ENCODE measurements around the gene ADGRV1.
"Not testable (repeated sequence)": the region's sequence is repeated elsewhere in the genome, so short reads cannot be mapped to it uniquely, and the experiment has no call there.

ADGRV1 gene

DNA sequence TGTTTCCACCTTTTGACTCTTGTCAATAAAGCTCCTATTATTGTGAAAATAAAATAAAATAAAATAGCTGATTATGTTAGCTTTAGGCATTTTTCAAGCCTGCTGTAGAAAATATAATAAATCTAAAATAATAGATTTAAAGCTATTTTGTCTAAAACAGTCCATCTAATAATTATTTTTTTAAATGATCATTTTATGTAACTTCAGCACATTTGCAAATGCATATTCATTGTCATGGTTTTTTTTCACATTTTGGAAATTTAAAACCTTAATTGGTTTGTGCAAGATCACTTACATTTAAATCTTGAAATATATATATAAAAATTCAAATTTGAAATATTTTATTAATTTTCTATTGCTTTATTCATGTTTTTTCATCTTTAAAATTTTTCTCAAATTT lies 159.8 kb downstream of the ADGRV1 start:
- no peaks in the 10 kb centered on the region for H3K27me3 ChIP-seq (ENCODE audit: control insufficient read depth, insufficient read depth, low read length)
- no peaks in the 10 kb centered on the region for H3K36me3 ChIP-seq (ENCODE audit: control insufficient read depth, insufficient read depth, low read length)
- H3K9me3 ChIP-seq (ENCODE audit: control insufficient read depth, low read length) = no peaks in the 10 kb centered on the region
- H3K4me1 ChIP-seq (ENCODE audit: control insufficient read depth, insufficient read depth, low read length) = no peaks in the 10 kb centered on the region
- no peak overlapping the region for H3K4me3 ChIP-seq (ENCODE audit: low read length)
- no peak overlapping the region for H3K9ac ChIP-seq (ENCODE audit: low read length)

DNA sequence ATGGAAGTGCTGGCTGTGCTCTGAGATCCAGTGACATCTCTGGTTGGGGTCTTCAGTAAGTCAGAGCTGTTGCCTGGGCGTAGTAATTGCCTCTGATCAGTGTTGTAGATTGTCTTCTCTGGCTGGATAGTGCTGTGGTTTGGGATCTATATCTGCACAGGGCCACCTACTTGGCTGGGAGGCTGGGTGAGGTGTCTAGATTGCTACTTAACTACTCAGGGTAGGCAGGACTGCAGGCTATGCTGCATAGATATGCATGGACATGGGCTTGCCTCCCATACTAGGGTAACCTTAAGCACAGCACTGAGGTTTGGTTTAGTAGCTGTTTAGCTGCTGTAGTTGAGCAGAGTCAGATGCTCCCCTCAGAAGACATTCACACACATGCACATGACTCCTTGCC lies 181.0 kb downstream of the ADGRV1 start:
- H3K4me3 ChIP-seq (ENCODE audit: low read length) = no peak overlapping the region
- no peaks in the 10 kb centered on the region for H3K36me3 ChIP-seq (ENCODE audit: control insufficient read depth, insufficient read depth, low read length)
- no peak overlapping the region for H3K9ac ChIP-seq (ENCODE audit: low read length)
- H3K27me3 ChIP-seq (ENCODE audit: control insufficient read depth, insufficient read depth, low read length) = no peaks in the 10 kb centered on the region
- no peaks in the 10 kb centered on the region for H3K4me1 ChIP-seq (ENCODE audit: control insufficient read depth, insufficient read depth, low read length)
- H3K9me3 ChIP-seq (ENCODE audit: control insufficient read depth, low read length) = no peaks in the 10 kb centered on the region

DNA sequence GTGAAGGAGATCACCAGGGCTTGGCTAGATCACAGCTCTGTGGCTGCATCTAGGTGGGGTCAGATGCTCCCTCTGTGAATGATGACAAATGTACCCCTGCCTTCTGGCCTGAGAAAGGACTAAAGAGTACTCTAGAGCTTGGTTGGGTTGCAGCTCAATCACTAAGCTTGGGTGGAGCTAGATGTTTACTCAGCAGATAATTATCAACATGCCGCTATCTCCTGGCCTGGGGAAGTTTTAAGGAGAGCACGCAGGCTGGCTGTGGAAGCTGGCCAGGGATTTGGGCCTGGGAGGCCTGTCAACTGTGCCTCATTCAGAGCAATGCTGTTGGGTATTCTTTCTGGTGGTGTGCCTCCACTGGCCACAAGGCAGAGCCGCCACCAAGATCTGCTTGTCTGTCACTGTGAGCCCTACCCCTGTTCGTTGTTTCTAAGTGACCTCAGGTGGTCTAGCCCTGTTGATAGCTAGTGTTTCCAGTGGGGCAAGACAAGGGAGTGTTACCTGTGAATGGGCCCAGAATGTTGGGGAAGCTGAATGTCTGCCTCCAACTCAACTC lies 181.7 kb downstream of the ADGRV1 start:
- Histone ChIP-seq H3K9ac (ENCODE audit: low read length) (no peak overlapping the region), H3K4me1 (ENCODE audit: control insufficient read depth, insufficient read depth, low read length) (no peaks in the 10 kb centered on the region), H3K36me3 (ENCODE audit: control insufficient read depth, insufficient read depth, low read length) (no peaks in the 10 kb centered on the region), H3K9me3 (ENCODE audit: control insufficient read depth, low read length) (no peaks in the 10 kb centered on the region), H3K4me3 (ENCODE audit: low read length) (no peak overlapping the region), H3K27me3 (ENCODE audit: control insufficient read depth, insufficient read depth, low read length) (no peaks in the 10 kb centered on the region)

DNA sequence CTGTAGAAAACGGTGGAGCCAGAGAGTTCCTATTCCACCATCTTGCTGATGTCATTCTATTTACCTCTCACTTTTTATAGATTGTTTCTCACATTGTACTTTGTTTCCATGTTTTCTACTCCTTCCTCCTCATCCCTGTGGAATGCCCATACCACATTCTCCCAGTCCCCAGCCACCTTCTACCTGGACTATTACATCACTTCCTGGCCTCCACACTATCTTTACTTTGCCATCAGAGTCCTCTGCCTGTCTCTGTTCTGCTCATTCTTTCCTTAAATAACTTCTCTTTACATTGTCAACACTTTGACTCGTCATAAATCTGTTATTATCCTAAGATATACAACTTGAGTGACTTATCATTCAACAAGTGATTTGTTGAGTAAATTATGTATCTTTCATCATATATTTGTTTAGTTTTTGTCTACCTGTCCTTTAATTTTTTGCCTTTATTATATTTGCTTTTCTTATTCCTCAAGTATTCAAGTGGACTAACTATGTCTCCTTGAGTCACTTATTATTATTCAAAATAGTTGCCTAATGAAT lies 182.5 kb downstream of the ADGRV1 start:
- Histone ChIP-seq H3K4me1 (ENCODE audit: control insufficient read depth, insufficient read depth, low read length) (no peaks in the 10 kb centered on the region), H3K9me3 (ENCODE audit: control insufficient read depth, low read length) (no peaks in the 10 kb centered on the region), H3K27me3 (ENCODE audit: control insufficient read depth, insufficient read depth, low read length) (no peaks in the 10 kb centered on the region), H3K4me3 (ENCODE audit: low read length) (no peak overlapping the region), H3K9ac (ENCODE audit: low read length) (no peak overlapping the region), H3K36me3 (ENCODE audit: control insufficient read depth, insufficient read depth, low read length) (no peaks in the 10 kb centered on the region)

DNA sequence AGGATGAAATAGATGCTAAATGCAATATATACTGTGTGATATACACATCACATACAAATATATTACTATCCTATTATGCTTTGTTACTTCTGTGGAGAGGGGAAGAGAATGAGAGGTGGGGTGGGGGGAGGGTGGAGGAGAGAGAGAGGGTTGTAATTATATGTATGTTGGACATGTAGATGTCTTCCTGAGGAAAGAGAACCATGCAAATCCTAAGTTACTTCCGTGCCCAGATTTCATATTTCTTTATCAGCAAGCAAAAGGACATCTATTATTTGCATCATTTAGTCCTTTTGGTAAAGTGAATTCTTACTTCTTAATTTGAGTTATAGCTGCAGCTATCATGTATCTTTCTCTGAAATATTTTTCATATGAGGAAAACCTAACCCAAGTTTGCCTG lies 187.5 kb downstream of the ADGRV1 start:
- no peak overlapping the region for H3K4me3 ChIP-seq (ENCODE audit: low read length)
- no peaks in the 10 kb centered on the region for H3K9me3 ChIP-seq (ENCODE audit: control insufficient read depth, low read length)
- H3K27me3 ChIP-seq (ENCODE audit: control insufficient read depth, insufficient read depth, low read length) = no peaks in the 10 kb centered on the region
- H3K4me1 ChIP-seq (ENCODE audit: control insufficient read depth, insufficient read depth, low read length) = no peaks in the 10 kb centered on the region
- H3K36me3 ChIP-seq (ENCODE audit: control insufficient read depth, insufficient read depth, low read length) = no peaks in the 10 kb centered on the region
- no peak overlapping the region for H3K9ac ChIP-seq (ENCODE audit: low read length)

DNA sequence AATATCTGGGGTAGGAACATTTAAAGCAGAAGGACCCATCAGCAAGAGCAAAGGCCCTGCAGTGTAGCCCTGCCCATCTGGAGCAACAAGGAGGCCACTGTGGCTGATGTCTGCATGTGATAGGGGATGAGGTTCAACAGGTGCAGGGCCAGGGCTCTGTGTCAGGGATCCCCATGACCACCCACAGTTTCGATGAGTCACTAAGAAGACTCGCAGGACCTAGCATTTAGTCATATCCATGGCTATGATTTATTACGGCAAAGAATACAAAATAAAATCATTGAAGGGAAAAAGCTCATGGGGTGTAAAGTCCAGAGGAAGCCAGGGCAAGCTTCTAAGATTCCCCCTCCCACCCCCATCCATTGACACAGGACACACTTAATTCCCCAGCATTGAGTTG lies 188.6 kb downstream of the ADGRV1 start:
- no peaks in the 10 kb centered on the region for H3K9me3 ChIP-seq (ENCODE audit: control insufficient read depth, low read length)
- no peaks in the 10 kb centered on the region for H3K4me1 ChIP-seq (ENCODE audit: control insufficient read depth, insufficient read depth, low read length)
- no peaks in the 10 kb centered on the region for H3K36me3 ChIP-seq (ENCODE audit: control insufficient read depth, insufficient read depth, low read length)
- no peak overlapping the region for H3K9ac ChIP-seq (ENCODE audit: low read length)
- no peaks in the 10 kb centered on the region for H3K27me3 ChIP-seq (ENCODE audit: control insufficient read depth, insufficient read depth, low read length)
- H3K4me3 ChIP-seq (ENCODE audit: low read length) = no peak overlapping the region

DNA sequence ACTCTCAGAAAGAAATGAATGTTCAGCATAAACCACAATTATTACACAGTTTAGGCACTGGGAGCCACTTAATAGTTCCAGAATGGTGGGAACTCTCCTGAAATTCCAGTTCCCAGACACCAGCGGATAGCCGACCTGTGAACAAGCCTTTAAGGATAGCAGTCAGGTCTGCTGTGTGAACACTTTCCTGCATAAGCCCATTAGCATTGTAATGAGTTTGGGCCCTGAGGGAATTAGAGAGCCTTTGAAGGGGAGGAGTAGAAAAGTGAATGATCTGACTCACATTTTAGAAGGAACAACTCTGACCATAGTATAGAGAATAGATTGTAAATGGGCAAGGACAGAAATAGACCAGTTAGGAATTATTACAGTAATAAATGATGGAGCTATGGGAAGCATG lies 189.1 kb downstream of the ADGRV1 start:
- Histone ChIP-seq H3K4me3 (ENCODE audit: low read length) (no peak overlapping the region), H3K9ac (ENCODE audit: low read length) (no peak overlapping the region), H3K36me3 (ENCODE audit: control insufficient read depth, insufficient read depth, low read length) (no peaks in the 10 kb centered on the region), H3K9me3 (ENCODE audit: control insufficient read depth, low read length) (no peaks in the 10 kb centered on the region), H3K27me3 (ENCODE audit: control insufficient read depth, insufficient read depth, low read length) (no peaks in the 10 kb centered on the region), H3K4me1 (ENCODE audit: control insufficient read depth, insufficient read depth, low read length) (no peaks in the 10 kb centered on the region)

DNA sequence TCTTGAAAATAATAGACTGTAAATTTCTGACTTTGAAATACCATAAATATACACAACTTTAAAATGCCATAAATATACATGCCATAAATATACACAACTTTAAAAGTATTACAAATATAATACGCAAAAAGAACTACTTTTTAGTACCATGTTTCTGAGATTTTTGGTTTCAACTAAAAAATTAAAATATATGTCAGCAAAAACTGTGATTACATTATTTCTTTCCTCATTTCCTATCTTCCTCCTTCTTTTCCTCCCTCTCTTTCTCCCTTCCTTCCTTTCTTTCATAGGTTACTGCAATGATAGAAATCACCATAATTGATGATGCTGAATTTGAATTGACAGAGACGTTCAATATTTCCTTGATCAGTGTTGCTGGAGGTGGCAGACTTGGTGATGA lies 200.5 kb downstream of the ADGRV1 start:
- Histone ChIP-seq H3K9me3 (ENCODE audit: control insufficient read depth, low read length) (no peaks in the 10 kb centered on the region), H3K9ac (ENCODE audit: low read length) (no peak overlapping the region), H3K4me3 (ENCODE audit: low read length) (no peak overlapping the region), H3K4me1 (ENCODE audit: control insufficient read depth, insufficient read depth, low read length) (no peaks in the 10 kb centered on the region), H3K27me3 (ENCODE audit: control insufficient read depth, insufficient read depth, low read length) (no peaks in the 10 kb centered on the region), H3K36me3 (ENCODE audit: control insufficient read depth, insufficient read depth, low read length) (no peaks in the 10 kb centered on the region)

DNA sequence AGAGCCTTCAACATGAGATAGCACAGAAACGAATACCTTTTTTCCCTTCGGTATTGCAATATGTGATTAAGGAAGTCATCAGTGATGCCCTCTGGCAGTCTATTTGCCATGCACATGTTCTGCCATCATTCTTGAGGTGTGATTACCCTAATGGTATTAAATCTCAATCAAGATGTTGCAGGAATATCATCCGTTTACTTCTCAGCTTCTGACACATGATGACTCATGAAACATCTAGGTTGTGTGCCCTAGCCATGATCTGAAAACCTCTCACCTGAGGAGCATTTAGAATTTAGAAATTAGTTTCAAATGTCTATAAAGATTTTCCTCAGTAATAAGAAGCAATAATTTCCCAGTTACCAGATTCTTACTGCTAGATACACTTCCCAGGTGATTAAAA lies 209.1 kb downstream of the ADGRV1 start:
- H3K36me3 ChIP-seq (ENCODE audit: control insufficient read depth, insufficient read depth, low read length) = no peaks in the 10 kb centered on the region
- H3K9ac ChIP-seq (ENCODE audit: low read length) = no peak overlapping the region
- no peaks in the 10 kb centered on the region for H3K27me3 ChIP-seq (ENCODE audit: control insufficient read depth, insufficient read depth, low read length)
- H3K9me3 ChIP-seq (ENCODE audit: control insufficient read depth, low read length) = no peaks in the 10 kb centered on the region
- H3K4me1 ChIP-seq (ENCODE audit: control insufficient read depth, insufficient read depth, low read length) = no peaks in the 10 kb centered on the region
- no peak overlapping the region for H3K4me3 ChIP-seq (ENCODE audit: low read length)

DNA sequence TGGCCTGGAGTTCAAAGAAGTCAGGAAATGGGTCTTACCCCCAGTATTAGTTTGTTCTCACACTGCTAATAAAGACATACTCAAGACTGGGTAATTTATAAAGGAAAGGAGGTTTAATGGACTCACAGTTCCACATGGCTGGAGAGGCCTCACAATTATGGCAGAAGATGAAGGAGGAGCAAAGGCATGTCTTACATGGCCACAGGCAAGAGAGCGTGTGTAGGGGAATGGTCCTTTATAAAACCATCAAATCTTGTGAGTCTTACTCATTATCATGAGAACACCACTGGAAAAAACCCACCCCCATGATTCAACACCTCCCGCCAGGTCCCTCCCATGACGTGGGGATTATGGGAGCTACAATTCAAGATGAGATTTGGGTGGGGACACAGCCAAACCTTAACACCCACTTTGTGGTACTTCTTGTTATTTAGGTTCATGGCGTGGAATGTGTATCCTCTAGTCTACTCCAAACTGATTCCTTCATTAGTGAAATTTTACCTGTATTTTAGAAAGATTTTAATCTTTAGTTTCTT lies 211.5 kb downstream of the ADGRV1 start:
- not testable (repeated sequence) for H3K27me3 ChIP-seq (ENCODE audit: control insufficient read depth, insufficient read depth, low read length); H3K9me3 ChIP-seq (ENCODE audit: control insufficient read depth, low read length); H3K36me3 ChIP-seq (ENCODE audit: control insufficient read depth, insufficient read depth, low read length); H3K4me3 ChIP-seq (ENCODE audit: low read length); H3K9ac ChIP-seq (ENCODE audit: low read length); H3K4me1 ChIP-seq (ENCODE audit: control insufficient read depth, insufficient read depth, low read length)

DNA sequence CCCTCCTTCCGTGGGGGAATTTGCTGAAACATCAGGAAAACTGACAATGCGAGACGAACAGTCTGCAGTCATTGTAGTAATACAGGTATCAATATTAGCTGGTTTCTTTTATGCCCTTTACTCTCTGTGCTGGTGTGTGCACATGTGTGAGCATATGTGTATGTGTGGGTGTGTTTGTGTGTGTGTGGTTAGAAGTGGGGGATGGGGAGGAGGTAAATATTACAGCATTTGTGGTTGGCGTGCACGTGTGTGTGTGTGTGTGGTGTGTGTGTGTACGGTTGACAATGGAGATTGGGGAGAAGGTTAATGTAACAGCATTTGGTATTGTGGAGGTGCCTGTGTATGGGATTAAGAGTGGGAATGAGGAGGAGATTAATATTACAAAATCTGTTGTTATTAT lies 219.4 kb downstream of the ADGRV1 start:
- Histone ChIP-seq H3K9ac (ENCODE audit: low read length) (no peak overlapping the region), H3K27me3 (ENCODE audit: control insufficient read depth, insufficient read depth, low read length) (no peaks in the 10 kb centered on the region), H3K4me1 (ENCODE audit: control insufficient read depth, insufficient read depth, low read length) (no peaks in the 10 kb centered on the region), H3K4me3 (ENCODE audit: low read length) (no peak overlapping the region), H3K36me3 (ENCODE audit: control insufficient read depth, insufficient read depth, low read length) (no peaks in the 10 kb centered on the region), H3K9me3 (ENCODE audit: control insufficient read depth, low read length) (no peaks in the 10 kb centered on the region)

DNA sequence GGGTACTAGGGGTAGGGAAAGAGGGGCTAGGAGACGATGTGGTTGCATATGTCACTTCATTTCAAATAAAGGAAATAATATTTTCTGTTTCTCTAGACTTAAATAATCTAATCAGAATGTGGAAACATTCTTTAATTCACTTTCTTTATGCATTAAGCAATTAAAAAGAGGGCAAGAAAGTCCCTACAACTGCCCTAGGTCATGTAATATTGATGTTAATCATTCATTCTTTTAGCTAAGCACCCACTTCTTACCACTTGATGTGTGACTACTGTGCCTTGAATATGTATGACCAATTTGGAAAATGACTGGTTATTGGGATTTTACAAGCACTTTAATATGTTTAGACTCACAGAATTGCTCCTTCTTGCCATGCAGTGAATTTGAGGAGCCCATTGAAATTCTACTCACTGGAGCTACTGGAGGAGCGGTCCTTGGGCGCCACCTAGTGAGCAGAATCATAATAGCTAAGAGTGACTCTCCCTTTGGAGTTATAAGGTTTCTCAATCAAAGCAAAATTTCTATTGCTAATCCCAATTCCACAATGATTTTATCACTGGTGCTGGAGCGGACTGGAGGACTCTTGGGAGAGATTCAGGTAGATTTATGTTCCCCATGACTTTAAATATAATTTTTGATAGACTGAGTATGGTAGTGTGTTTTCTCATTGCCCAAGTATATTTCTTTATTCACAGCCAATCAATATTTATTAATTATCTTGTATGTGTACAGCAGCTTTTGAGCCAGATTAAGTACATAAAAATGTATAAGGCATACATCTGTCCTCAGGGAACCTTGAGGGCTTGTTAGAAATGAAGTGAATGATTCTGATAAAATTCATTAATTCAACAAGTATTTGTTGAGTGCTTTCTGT lies 225.1 kb downstream of the ADGRV1 start:
- Histone ChIP-seq H3K4me3 (ENCODE audit: low read length) (no peak overlapping the region), H3K4me1 (ENCODE audit: control insufficient read depth, insufficient read depth, low read length) (no peaks in the 10 kb centered on the region), H3K9me3 (ENCODE audit: control insufficient read depth, low read length) (no peaks in the 10 kb centered on the region), H3K36me3 (ENCODE audit: control insufficient read depth, insufficient read depth, low read length) (no peaks in the 10 kb centered on the region), H3K27me3 (ENCODE audit: control insufficient read depth, insufficient read depth, low read length) (no peaks in the 10 kb centered on the region), H3K9ac (ENCODE audit: low read length) (no peak overlapping the region)
